ENCODE results near the gene SNAP23. TPM values are rescaled to one million over a fixed set of nuclear protein-coding genes. Genes with fewer than 3 reads are reported as not detected.

SNAP23 gene
- total and polyA plus RNA-seq, 2 donors (not counting 1 experiment from before 2014, with no cell fraction given) = 52.7 to 133 TPM

GRCh38 chr15:42523331-42523730, 27.9 kb downstream of the SNAP23 start:
- no peak overlapping the region for H3K4me3 Mint-ChIP-seq
- H3K9me3 Mint-ChIP-seq (ENCODE audit: insufficient read depth) = no peaks in the 10 kb centered on the region
- Histone ChIP-seq H2AFZ (ENCODE audit: insufficient read depth, low read depth, low read length, poor library complexity, severe bottlenecking) (no peak overlapping the region), H3K4me1 (ENCODE audit: control insufficient read depth in 2 of 2, insufficient read depth in 2 of 2, low read length in 2 of 2) (no peaks in the 10 kb centered on the region), H4K20me1 (ENCODE audit: control insufficient read depth, insufficient read depth, low read length, poor library complexity, severe bottlenecking) (no peaks in the 10 kb centered on the region), H3K36me3 (replicated peaks in 1 of 2; ENCODE audit: control extremely low read depth in 1 of 2, control insufficient read depth in 1 of 2, extremely low read depth in 1 of 2, insufficient read depth in 2 of 2, low read length in 1 of 2) (peaks cover 7 to 37% of the 10 kb centered on the region in 2 experiments), H3K4me3 (ENCODE audit: control extremely low read depth in 1 of 5, extremely low read depth in 1 of 5, insufficient read depth in 1 of 5, low read depth in 2 of 5, low read length in 4 of 5) (no peak overlapping the region), H3K4me2 (replicated peaks; ENCODE audit: low read depth, low read length, poor library complexity, severe bottlenecking) (no peak overlapping the region), H3K9ac (ENCODE audit: low read length) (no peak overlapping the region), H3K9me3 (ENCODE audit: control extremely low read depth in 1 of 3, control insufficient read depth in 2 of 3, insufficient read depth in 1 of 3, low read length in 2 of 3) (no peaks in the 10 kb centered on the region), H3K27ac (ENCODE audit: low read length in 2 of 2) (no peak overlapping the region), H3K27me3 (replicated peaks in 1 of 4; ENCODE audit: control extremely low read depth in 1 of 4, control insufficient read depth in 3 of 4, insufficient read depth in 4 of 4, low read length in 3 of 4) (no peaks in the 10 kb centered on the region), H3K79me2 (ENCODE audit: control insufficient read depth, insufficient read depth, low read length) (peaks cover 2% of the 10 kb centered on the region)
- no peaks in the 10 kb centered on the region for H3K4me1 Mint-ChIP-seq
- no peak overlapping the region for H3K27ac Mint-ChIP-seq
- intact Hi-C loops (cut with micrococcal nuclease) = no loop called here
- DNase-seq = no peak
- no peaks in the 10 kb centered on the region for H3K27me3 Mint-ChIP-seq
- ATAC-seq (ENCODE audit: low read depth) = no peak
- ChIA-PET CTCF (no interaction called here), POLR2A (no interaction called here)
- no peak for TF ChIP-seq EZH2 (IDR thresholded peaks at IDR 0.05; ENCODE audit: borderline replicate concordance, insufficient read depth, low read depth, low read length, poor library complexity, severe bottlenecking)
- no peak for TF ChIP-seq CTCF (IDR thresholded peaks at IDR 0.05)
- no CpG with 5 or more reads among the region's 2 CpGs for whole genome bisulfite sequencing (ENCODE audit: insufficient coverage)

GRCh38 chr15:42528970-42529369, 33.5 kb downstream of the SNAP23 start:
- DNase-seq (no peak), ATAC-seq (ENCODE audit: low read depth) (no peak)
- H3K36me3 ChIP-seq (replicated peaks in 1 of 2; ENCODE audit: control extremely low read depth in 1 of 2, control insufficient read depth in 1 of 2, extremely low read depth in 1 of 2, insufficient read depth in 2 of 2, low read length in 1 of 2) = peaks cover 14 to 55% of the 10 kb centered on the region in 2 experiments
- Mint-ChIP-seq H3K4me3 (no peak overlapping the region), H3K9me3 (ENCODE audit: insufficient read depth) (no peaks in the 10 kb centered on the region), H3K4me1 (no peaks in the 10 kb centered on the region), H3K27ac (no peak overlapping the region), H3K27me3 (no peaks in the 10 kb centered on the region)
- H3K4me2 ChIP-seq (replicated peaks; ENCODE audit: low read depth, low read length, poor library complexity, severe bottlenecking) = no peak overlapping the region
- intact Hi-C loops (cut with micrococcal nuclease) = no loop called here
- TF ChIP-seq CTCF (IDR thresholded peaks at IDR 0.05) = no peak
- TF ChIP-seq EZH2 (IDR thresholded peaks at IDR 0.05; ENCODE audit: borderline replicate concordance, insufficient read depth, low read depth, low read length, poor library complexity, severe bottlenecking) = no peak
- no peak overlapping the region for H2AFZ ChIP-seq (ENCODE audit: insufficient read depth, low read depth, low read length, poor library complexity, severe bottlenecking)
- 100% methylated on average over 1 of the region's 3 CpGs for WGBS (ENCODE audit: insufficient coverage)
- H3K27ac ChIP-seq (ENCODE audit: low read length in 2 of 2) = no peak overlapping the region
- CTCF ChIA-PET = interaction anchor here (1.4 kb wide), 1 partner anchor 11 kb away, joined by 3 read pairs; no protein-coding TSS in a partner anchor
- POLR2A ChIA-PET = interaction anchor here (1.1 kb wide), 1 partner anchor 38 kb away, joined by 3 read pairs; the partner anchor contains the start of gene ZNF106
- H3K79me2 ChIP-seq (ENCODE audit: control insufficient read depth, insufficient read depth, low read length) = no peaks in the 10 kb centered on the region
- no peaks in the 10 kb centered on the region for H3K27me3 ChIP-seq (replicated peaks in 1 of 4; ENCODE audit: control extremely low read depth in 1 of 4, control insufficient read depth in 3 of 4, insufficient read depth in 4 of 4, low read length in 3 of 4)
- H3K9ac ChIP-seq (ENCODE audit: low read length) = no peak overlapping the region
- no peak overlapping the region for H3K4me3 ChIP-seq (ENCODE audit: control extremely low read depth in 1 of 5, extremely low read depth in 1 of 5, insufficient read depth in 1 of 5, low read depth in 2 of 5, low read length in 4 of 5)
- H4K20me1 ChIP-seq (ENCODE audit: control insufficient read depth, insufficient read depth, low read length, poor library complexity, severe bottlenecking) = no peaks in the 10 kb centered on the region
- no peaks in the 10 kb centered on the region for H3K4me1 ChIP-seq (ENCODE audit: control insufficient read depth in 2 of 2, insufficient read depth in 2 of 2, low read length in 2 of 2)
- no peaks in the 10 kb centered on the region for H3K9me3 ChIP-seq (ENCODE audit: control extremely low read depth in 1 of 3, control insufficient read depth in 2 of 3, insufficient read depth in 1 of 3, low read length in 2 of 3)

Data from B cell (primary cell).